Tibial nerve (tissue), 4 donors: ENCODE measurements around the gene MAG.

Experiments
- EP300 ChIP-seq, 2 donors: sonication (generic); formaldehyde crosslinking; IDR thresholded peaks; one replicate each; pipeline ENCODE4 v1.6.1; 2017; ENCODE audit warnings: antibody characterized with exemption in 2 of 2, mild to moderate bottlenecking in 1 of 2
- POLR2A ChIP-seq, 2 donors: fragments of 450-650 bp; IDR thresholded peaks; one replicate each; pipeline ENCODE4 v1.6.1; 2017; ENCODE audit warnings: antibody characterized with exemption in 2 of 2, mild to moderate bottlenecking in 2 of 2, moderate library complexity in 2 of 2
- TF ChIP-seq, protein P1 (sequence below), 5 experiments: fragments of 200-600 bp in 3 of 5; fragments of 450-650 bp in 2 of 5; sonication (generic) in 3 of 5; IDR thresholded peaks; one replicate each; pipeline ENCODE4 v1.5.1; 2016 to 2019; ENCODE audit warnings: antibody characterized with exemption in 5 of 5, mild to moderate bottlenecking in 3 of 5, moderate library complexity in 2 of 5

DNA sequence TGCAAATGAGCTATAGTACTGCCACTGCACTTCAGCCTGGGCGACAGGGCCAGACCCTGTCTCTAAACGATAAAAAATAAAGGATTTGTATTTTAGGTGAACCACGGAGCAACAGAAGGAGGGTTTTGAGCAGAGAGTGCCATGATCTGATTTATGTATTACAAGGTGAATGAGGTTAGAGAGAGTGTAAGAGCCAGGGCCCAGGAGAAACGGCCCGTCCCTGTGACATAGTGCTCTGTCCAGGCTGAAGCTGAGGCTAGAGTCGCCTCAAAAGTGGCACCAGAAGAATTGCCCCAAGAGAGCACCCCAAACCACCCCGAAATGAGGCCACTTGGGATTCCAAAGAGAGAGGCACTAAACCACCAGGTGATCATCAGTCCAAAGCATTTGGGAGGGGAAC lies 16.9 kb downstream of the MAG start:
- TF ChIP-seq, protein P1, sequence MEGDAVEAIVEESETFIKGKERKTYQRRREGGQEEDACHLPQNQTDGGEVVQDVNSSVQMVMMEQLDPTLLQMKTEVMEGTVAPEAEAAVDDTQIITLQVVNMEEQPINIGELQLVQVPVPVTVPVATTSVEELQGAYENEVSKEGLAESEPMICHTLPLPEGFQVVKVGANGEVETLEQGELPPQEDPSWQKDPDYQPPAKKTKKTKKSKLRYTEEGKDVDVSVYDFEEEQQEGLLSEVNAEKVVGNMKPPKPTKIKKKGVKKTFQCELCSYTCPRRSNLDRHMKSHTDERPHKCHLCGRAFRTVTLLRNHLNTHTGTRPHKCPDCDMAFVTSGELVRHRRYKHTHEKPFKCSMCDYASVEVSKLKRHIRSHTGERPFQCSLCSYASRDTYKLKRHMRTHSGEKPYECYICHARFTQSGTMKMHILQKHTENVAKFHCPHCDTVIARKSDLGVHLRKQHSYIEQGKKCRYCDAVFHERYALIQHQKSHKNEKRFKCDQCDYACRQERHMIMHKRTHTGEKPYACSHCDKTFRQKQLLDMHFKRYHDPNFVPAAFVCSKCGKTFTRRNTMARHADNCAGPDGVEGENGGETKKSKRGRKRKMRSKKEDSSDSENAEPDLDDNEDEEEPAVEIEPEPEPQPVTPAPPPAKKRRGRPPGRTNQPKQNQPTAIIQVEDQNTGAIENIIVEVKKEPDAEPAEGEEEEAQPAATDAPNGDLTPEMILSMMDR (IDR thresholded peaks at IDR 0.05) = no peak
- TF ChIP-seq POLR2A (IDR thresholded peaks at IDR 0.05) (no peak), EP300 (IDR thresholded peaks at IDR 0.05) (no peak)
